Heart left ventricle (tissue), 16 donors: ENCODE measurements around the gene B4GALT1. TPM values are rescaled to one million over a fixed set of nuclear protein-coding genes. Genes with fewer than 3 reads are reported as not detected.

ENCODE experiments used
- ATAC-seq, 4 donors: fragments of 200-7000 bp; cut with Tn5 transposase; one replicate each; pipeline ENCODE4 v1.9.1; 2020 to 2022; ENCODE audit warnings: moderate library complexity in 4 of 4, mild to moderate bottlenecking in 3 of 4, moderate number of reproducible peaks in 1 of 4
- DNase-seq, 5 donors: peaks; one replicate each; pipeline ENCODE4 v3.0.0-alpha.2; 2020
- H3K27ac ChIP-seq, 12 donors: fragments of 200-600 bp; sonication (generic) in 4 of 12; one replicate each; pipeline versions ENCODE4 v1.5.0 to v1.8.0; 2016 to 2022; ENCODE audit warnings: mild to moderate bottlenecking in 2 of 12
- H3K27me3 ChIP-seq, 9 donors: fragments of 200-600 bp; sonication (generic) in 2 of 9; one replicate each; pipeline versions ENCODE4 v1.5.1 to v1.8.0; 2016 to 2022; ENCODE audit warnings: mild to moderate bottlenecking in 3 of 9
- H3K36me3 ChIP-seq, 9 donors: fragments of 200-600 bp; sonication (generic) in 2 of 9; one replicate each; pipeline versions ENCODE4 v1.5.0 to v1.8.0; 2018 to 2022; ENCODE audit warnings: mild to moderate bottlenecking in 2 of 9
- H3K4me1 ChIP-seq, 12 donors: fragments of 200-600 bp; sonication (generic) in 4 of 12; one replicate each; pipeline versions ENCODE4 v1.5.0 to v1.8.0; 2016 to 2022; ENCODE audit warnings: mild to moderate bottlenecking in 3 of 12
- H3K4me3 ChIP-seq, 12 donors: fragments of 200-600 bp; sonication (generic) in 4 of 12; one replicate each; pipeline versions ENCODE4 v1.5.0 to v1.8.0; 2017 to 2022; ENCODE audit warnings: mild to moderate bottlenecking in 9 of 12, moderate library complexity in 4 of 12
- H3K9me3 ChIP-seq, 12 donors: fragments of 200-600 bp; sonication (generic) in 4 of 12; one replicate each; pipeline versions ENCODE4 v1.5.0 to v1.8.0; 2016 to 2022; ENCODE audit warnings: mild to moderate bottlenecking in 1 of 12
- CTCF ChIP-seq, 12 donors: fragments of 200-600 bp; sonication (generic) in 4 of 12; IDR thresholded peaks; one replicate each; pipeline versions ENCODE4 v1.5.0 to v1.8.0; 2018 to 2022; ENCODE audit warnings: antibody characterized with exemption in 12 of 12, mild to moderate bottlenecking in 5 of 12
- POLR2A ChIP-seq, 2 donors: fragments of 450-650 bp; IDR thresholded peaks; one replicate each; pipeline ENCODE4 v1.6.1; 2017; ENCODE audit warnings: antibody characterized with exemption in 2 of 2, mild to moderate bottlenecking in 2 of 2, moderate library complexity in 2 of 2
- WGBS, 4 donors: extraction: QIAGEN DNeasy Blood & Tissue Kit in 2 of 4; methylation state at CpG; one replicate each; pipeline versions ENCODE4 v1.1.5 to v1.1.7; 2013 to 2018; 5-methylcytosine and 5-hydroxymethylcytosine counted together
- intact Hi-C, 10 donors: fragments of 100-400 bp; cut with DNase I; formaldehyde crosslinking; loops; one replicate each; pipeline versions ENCODE4 v1.11.1 to v1.14.2; 2022
- polyA plus RNA-seq, 2 donors: library from polyadenylated mRNA; stranded (reverse); fragments of 200-250 nt; gene quantifications; one replicate each; pipeline ENCODE4 v1.2.3, GENCODE V29; 2013
- total RNA-seq, 9 donors: library from RNA; depleted of rRNA in 2 of 9; stranded (reverse); fragments of >200 nt in 2 of 9; fragmentation: NEBNext Ultra II Directional in 3 of 9; extraction: Animal tissue kit (Norgen Biotek cat#: 25700) in 3 of 9; gene quantifications; one replicate each; pipeline versions ENCODE4 v1.1.0 to v1.2.4, GENCODE V29; 2016 to 2023
- donor health status: ischemic (EF 13 %, LVEDD 7.1; RV severe dilation, severe dysfunction).
- donor health status: healthy with polysubstance abuse.
- donor health status: DM: no; HTN: yes; CAD: no.
- donor health status: DM: no; HTN: no; CAD: no.
- donor health status: ischemic (EF 25% LVEDD 6.9; RV normal size, moderate dysfunction).
- donor health status: ischemic (EF 25% LVEDD 5.7; RV mildly dilated, moderate dysfunction).
- donor health status: healthy.
- donor health status: DM: yes; HTN: yes; CAD: no.
- donor health status: ischemic (EF 35%, LVEDD 5.7; RV mildly dilated, moderate dysfunction).
- donor health status: nonischemic (EF 11% LVEDD 7.7; RV severe dilation, severe dysfunction).
- donor health status: DM: yes; HTN: yes; CAD: no.
- donor health status: PGD.
- donor health status: ischemic (EF 29% LVEDD 5.4; RV normal size, mild dysfunction).
- donor health status: nonischemic (EF 23%, LVEDD 6.1; RV moderate dilation, normal function).

The B4GALT1 gene
- total and polyA plus RNA-seq, 11 donors, result 10.6 to 73.3 (median 38.4) TPM

- H3K4me3 ChIP-seq, result no peak overlapping the region
- intact Hi-C loops, result loop anchor here in 3 of 10 donors (5.0 kb wide), 2 partner anchors 33 to 38 kb away; partner anchors contain the start of gene B4GALT1 (in 1 of the 3)
- WGBS, 4 donors, result 46 to 67% (median 54%) methylated on average over 5 of the region's 5 CpGs
- TF ChIP-seq CTCF (IDR thresholded peaks at IDR 0.05) (no peak), POLR2A (IDR thresholded peaks at IDR 0.05) (no peak)
- H3K36me3 ChIP-seq, result peaks cover 0 to 88% (median 71%) of the 10 kb centered on the region in 9 donors
- no peak for DNase-seq
- H3K9me3 ChIP-seq, result no peaks in the 10 kb centered on the region
- peak overlapping the region in 8 of 12 donors; percentile 4 to 50 (median 34) for H3K27ac ChIP-seq
- H3K4me1 ChIP-seq, result peaks cover 16 to 86% (median 67%) of the 10 kb centered on the region in 12 donors
- ATAC-seq, result peak in 1 of 4 donors; percentile 13
- H3K27me3 ChIP-seq, result no peaks in the 10 kb centered on the region
These were observed 37.8 kb downstream of the B4GALT1 start for GRCh38 chr9:33129251-33129885.

DNA sequence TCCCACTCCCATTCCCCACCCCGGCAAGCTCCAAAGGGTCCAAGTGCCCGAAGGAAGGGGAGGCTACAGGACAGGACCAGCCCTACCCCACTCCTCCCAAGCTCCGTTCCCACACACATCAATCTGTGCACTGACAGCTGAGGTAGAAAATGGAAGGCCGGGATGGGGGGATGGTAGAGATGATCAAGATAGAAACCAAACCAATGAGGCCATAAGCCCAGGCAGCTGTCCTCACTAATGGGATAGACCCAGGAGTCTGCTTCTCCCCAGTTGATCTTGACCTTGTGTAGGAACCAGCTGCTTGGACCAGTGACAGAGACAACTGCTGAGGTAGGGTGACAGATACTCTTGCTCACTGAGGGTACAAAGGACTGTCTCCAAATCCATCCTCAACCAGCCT lies 38.6 kb downstream of the B4GALT1 start:
- H3K4me3 ChIP-seq, result no peak overlapping the region
- H3K27ac ChIP-seq, result peak overlapping the region in 4 of 12 donors; percentile 4 to 45 (median 18)
- H3K36me3 ChIP-seq, result peaks cover 0 to 88% (median 70%) of the 10 kb centered on the region in 9 donors
- ATAC-seq (no peak), DNase-seq (no peak)
- no peaks in the 10 kb centered on the region for H3K27me3 ChIP-seq
- WGBS, 4 donors, result 91 to 97% (median 93%) methylated on average over 4 of the region's 4 CpGs
- no peaks in the 10 kb centered on the region for H3K9me3 ChIP-seq
- TF ChIP-seq CTCF (IDR thresholded peaks at IDR 0.05) (no peak), POLR2A (IDR thresholded peaks at IDR 0.05) (no peak)
- peaks cover 15 to 82% (median 61%) of the 10 kb centered on the region in 12 donors for H3K4me1 ChIP-seq
- intact Hi-C loops, result loop anchor here in 3 of 10 donors (5.0 kb wide), 2 partner anchors 34 to 39 kb away; partner anchors contain the start of gene B4GALT1 (in 1 of the 3)

DNA sequence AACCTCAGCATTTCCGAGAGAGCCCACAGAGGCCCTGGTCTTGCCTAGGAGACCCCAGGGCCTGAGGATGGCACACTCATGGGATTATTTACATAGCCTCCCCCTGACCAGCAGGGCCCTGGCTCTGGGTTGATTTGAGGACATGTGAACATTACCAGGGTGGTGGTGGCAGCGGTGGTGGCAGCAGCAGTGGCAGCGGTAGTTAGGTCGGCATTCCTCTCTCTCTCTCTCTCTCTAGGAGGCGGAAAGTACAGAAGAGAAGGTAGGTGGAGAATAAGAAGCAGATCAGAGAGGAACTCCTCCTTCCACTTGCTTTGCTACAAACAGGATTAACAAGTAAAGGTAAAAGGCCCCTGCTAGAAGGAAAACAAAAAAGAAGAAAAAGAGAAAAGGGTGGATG lies 39.3 kb downstream of the B4GALT1 start:
- intact Hi-C loops, result loop anchor here in 3 of 10 donors (5.0 kb wide), 2 partner anchors 34 to 39 kb away; partner anchors contain the start of gene B4GALT1 (in 1 of the 3)
- Histone ChIP-seq H3K4me1 (peaks cover 15 to 76% (median 55%) of the 10 kb centered on the region in 12 donors), H3K27ac (no peak overlapping the region), H3K27me3 (no peaks in the 10 kb centered on the region), H3K4me3 (no peak overlapping the region), H3K9me3 (no peaks in the 10 kb centered on the region), H3K36me3 (peaks cover 0 to 81% (median 63%) of the 10 kb centered on the region in 9 donors)
- WGBS, 4 donors, result 65 to 79% (median 76%) methylated on average over 5 of the region's 5 CpGs
- DNase-seq, result no peak
- no peak for ATAC-seq
- TF ChIP-seq POLR2A (IDR thresholded peaks at IDR 0.05) (no peak), CTCF (IDR thresholded peaks at IDR 0.05) (no peak)
